CD4-positive, alpha-beta T cell treated with Interleukin-17A for 1 hour (primary cell): ENCODE data around the gene GLDC.
"Not testable (repeated sequence)": the region's sequence is repeated elsewhere in the genome, so short reads cannot be mapped to it uniquely, and the experiment has no call there.

ENCODE experiments used
- DNase-seq: peaks from one replicate; pipeline ENCODE4 v3.0.0-alpha.2; 2020

Gene GLDC

DNA sequence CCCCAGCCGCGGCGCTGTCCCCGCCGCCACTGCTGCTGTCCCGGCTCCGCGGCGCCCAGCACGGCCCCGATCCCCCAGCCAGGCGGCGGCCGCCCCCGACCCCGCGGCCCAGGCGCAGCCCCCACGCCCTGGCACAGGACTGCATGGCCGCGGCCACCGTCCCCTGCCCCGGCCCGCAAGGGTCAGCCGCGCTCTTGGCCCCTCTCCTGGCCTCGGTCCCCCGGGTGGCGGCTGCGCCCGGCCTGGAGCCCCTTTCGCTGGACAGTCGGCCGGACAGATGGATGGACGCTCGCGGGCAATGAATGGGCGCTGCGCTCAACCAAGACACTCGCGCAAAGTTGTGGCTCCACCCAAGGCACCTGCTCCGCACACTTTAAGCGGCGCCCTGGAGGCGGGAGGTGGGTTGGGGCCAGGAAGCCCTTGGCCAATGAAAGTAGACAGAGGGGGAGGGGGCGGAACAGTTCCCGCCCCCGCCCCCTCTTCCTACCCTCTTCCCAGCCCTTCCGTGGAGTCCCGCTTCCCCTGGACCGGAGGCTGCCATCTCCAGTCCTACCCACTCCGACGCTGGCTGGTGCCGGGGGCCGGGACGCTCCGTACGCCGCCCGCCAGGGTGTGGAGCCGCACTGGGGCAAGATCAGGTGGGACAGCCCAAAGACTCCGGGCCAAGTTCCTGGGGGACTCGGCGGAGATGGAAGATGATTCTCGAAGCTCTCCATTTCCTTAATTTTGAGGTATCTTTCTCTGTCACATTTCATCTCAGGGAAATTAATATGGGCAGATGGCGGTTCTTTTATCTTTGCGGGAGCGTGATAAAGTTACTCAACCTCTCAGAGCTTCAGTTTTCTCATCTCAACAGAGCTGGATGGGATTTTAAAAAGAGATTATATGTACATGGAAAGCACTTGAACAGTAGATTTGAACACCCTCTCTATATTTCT is at the start of gene GLDC:
Gene GLDC (minus strand): TSS at position 375 of the 938 bp plus-strand sequence. CDS start 230 bp downstream, at position 145.
- peak; percentile 39 for DNase-seq

- DNase-seq: no peak
These were observed 47.4 kb upstream of the GLDC start for GRCh38 chr9:6692881-6693361.

- DNase-seq: no peak
These were observed 46.9 kb upstream of the GLDC start for GRCh38 chr9:6692433-6692832.

DNA sequence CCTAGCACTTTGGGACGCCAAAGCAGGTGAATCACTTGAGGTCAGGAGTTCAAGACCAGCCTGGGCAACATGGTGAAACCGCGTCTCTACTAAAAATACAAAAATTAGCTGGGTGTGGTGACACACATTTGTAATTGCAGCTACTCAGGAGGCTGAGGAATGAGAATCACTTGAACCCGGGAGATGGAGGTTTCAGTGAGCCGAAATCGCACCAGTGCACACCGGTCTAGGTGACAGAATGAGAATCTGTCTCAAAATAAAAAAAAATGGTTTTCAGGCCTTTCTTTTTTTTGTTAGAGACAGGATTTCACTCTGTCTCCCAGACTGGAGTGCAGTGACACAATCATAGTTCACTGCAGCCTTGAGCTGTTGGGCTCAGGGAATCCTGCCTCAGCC is 45.1 kb upstream of the GLDC start:
- DNase-seq: not testable (repeated sequence)

- DNase-seq: no peak
These were observed 44.6 kb upstream of the GLDC start for GRCh38 chr9:6689893-6690674.

- no peak for DNase-seq
These were observed 41.7 kb upstream of the GLDC start for GRCh38 chr9:6687180-6687579.

DNA sequence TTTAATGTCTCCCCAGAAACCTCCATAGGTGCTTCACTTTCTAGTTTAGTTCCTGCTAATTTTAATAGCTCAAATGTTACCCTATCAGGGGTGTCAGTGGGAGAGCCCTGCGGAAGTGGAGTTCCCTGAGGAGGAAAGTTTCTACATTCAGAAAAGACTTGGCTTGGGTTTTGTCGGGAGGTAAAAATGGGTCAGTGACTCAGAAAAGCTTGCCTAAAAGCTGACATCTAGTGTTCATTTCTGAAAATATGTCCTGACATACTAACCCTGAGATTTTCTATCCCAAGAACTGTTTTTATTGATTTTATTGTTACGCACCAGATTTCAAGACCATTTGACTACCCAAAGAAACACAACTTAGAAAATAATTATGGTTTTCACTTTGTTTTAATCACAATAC is 40.9 kb upstream of the GLDC start:
- peak; percentile 11 for DNase-seq

- DNase-seq: no peak
These were observed 36.5 kb upstream of the GLDC start for GRCh38 chr9:6681957-6682501.

GRCh38 chr9:6681147-6681956 is 35.8 kb upstream of the GLDC start:
- DNase-seq: peak; percentile 93

DNA sequence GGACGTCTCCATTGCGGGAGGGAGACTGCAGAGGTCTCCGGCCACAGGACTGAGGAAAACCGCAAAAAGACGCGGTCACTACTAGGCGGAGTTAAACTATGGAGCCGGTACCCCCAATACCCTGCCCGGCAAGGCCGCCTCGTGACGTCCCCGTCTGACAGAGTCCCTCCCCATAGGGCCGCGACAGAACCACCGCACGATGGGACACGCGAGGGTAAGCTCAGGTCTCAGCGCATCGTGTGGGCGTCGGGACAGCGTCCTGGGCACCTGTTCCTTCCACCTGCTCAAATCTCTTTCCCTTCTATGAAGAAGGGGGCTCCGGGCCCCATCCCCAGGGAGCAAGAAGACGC is 35.2 kb upstream of the GLDC start:
- peak; percentile 68 for DNase-seq

DNA sequence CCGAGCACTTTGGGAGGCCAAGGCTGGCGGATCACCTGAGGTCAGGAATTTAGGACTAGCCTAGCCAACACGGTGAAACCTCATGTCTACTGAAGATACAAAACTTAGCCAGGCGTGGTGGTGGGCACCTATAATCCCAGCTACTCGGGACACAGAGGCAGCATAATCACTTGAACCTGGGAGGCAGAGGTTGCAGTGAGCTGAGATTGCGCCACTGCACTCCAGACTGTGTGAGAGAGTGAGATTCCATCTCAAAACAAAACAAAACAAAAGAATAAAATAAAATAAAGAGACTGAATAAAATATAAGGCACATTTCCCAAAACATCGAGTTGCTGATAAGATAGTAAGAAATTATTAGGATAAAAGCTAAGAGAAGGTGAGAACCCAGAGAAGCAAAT is 32.3 kb upstream of the GLDC start:
- DNase-seq: no peak

- DNase-seq: no peak
These were observed 30.9 kb upstream of the GLDC start for GRCh38 chr9:6676254-6676921.

- DNase-seq: no peak
These were observed 29.7 kb upstream of the GLDC start for GRCh38 chr9:6675268-6675667.

GRCh38 chr9:6673326-6674025 is 27.9 kb upstream of the GLDC start:
- DNase-seq: no peak

GRCh38 chr9:6672118-6672517 is 26.6 kb upstream of the GLDC start:
- DNase-seq: no peak

DNA sequence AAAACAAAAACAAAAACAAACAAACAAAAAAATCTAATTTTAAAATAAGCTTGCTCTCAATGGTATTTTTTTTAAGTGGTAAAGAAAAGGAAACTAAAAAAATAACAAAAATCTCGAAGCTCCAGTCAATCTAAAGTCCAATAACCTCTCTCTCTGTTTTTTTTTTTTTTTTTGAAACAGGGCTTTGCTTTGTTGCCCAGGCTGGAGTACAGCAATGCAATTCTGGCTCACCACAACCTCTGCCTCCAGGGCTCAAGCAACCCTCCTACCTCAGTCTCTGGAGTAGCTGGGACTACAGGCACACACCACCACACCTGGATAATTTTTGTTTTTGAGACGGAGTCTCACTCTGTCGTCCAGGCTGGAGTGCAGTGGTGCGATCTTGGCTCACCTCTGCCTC is 25.9 kb upstream of the GLDC start:
- DNase-seq: no peak

DNA sequence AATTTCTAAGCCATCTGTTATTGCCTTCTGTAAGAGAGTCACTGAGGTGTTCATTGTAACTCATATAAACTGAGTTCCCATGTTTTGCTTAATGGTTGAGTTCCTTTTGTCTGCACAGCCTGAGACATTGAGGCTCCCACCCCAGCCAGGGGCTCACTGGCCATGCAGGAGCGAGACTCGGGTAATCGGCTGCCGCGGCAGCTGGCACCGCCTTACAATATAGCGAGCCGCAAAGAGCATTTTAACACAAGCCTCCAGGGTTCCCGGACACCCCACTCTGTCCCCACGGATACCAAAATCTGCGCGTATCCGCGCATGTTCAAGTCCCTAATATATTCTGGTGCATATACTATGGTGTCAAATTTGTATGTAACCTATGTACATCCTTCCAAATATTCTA is 24.4 kb upstream of the GLDC start:
- DNase-seq: no peak

- DNase-seq: peak; percentile 39
These were observed 22.2 kb upstream of the GLDC start for GRCh38 chr9:6667633-6668280.

GRCh38 chr9:6667080-6667479 is 21.6 kb upstream of the GLDC start:
- no peak for DNase-seq

- DNase-seq: no peak
These were observed 20.1 kb upstream of the GLDC start for GRCh38 chr9:6665628-6666027.

- no peak for DNase-seq
These were observed 18.7 kb upstream of the GLDC start for GRCh38 chr9:6664204-6664680.
